ENCODE measurements around the gene SOX1.
A peak's percentile ranks its signal among the peaks of the same experiment; 100 is the strongest.

Gene SOX1

GRCh38 chr13:112061367-112062061, 5.4 kb upstream of the SOX1 start:
- H3K4me3 ChIP-seq (ENCODE audit: low read depth, low read length) = no peak overlapping the region
- DNase-seq (ENCODE audit: low read depth) = no peak

DNA sequence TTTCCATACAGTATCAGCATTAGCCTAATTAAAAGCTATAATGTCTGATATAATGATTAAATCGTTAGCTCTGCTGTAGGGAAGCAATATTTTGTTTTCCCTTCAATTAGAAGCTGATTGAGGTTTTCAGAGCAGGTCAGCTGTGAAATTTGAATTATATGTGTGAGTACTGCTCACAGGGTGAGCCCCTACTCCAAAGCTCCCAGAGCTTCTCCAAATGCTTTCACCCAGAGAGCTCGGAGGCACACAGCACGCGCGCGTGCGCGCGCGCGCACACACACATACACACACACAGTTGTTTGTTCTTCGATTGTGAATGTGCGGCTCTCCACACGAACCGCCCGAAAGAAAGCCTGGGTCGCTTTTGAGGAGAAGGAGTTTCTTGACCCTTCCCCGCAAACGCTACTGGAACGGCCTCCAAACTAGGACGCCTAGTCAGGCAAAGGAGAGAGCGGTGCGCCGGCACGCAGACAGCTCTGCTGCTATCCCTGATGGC, 4.8 kb upstream of the SOX1 start:
- no peak for TF ChIP-seq CTCF (IDR thresholded peaks at IDR 0.05; ENCODE audit: control insufficient read depth, extremely low read depth, insufficient read depth)
- H3K4me3 ChIP-seq (ENCODE audit: low read depth, low read length) = no peak overlapping the region
- no peak for DNase-seq (ENCODE audit: low read depth)

More at GRCh38 chr13:112061367-112062061, 5.4 kb upstream of the SOX1 start:
- no peak for TF ChIP-seq CTCF (IDR thresholded peaks at IDR 0.05; ENCODE audit: control insufficient read depth, extremely low read depth, insufficient read depth)

DNA sequence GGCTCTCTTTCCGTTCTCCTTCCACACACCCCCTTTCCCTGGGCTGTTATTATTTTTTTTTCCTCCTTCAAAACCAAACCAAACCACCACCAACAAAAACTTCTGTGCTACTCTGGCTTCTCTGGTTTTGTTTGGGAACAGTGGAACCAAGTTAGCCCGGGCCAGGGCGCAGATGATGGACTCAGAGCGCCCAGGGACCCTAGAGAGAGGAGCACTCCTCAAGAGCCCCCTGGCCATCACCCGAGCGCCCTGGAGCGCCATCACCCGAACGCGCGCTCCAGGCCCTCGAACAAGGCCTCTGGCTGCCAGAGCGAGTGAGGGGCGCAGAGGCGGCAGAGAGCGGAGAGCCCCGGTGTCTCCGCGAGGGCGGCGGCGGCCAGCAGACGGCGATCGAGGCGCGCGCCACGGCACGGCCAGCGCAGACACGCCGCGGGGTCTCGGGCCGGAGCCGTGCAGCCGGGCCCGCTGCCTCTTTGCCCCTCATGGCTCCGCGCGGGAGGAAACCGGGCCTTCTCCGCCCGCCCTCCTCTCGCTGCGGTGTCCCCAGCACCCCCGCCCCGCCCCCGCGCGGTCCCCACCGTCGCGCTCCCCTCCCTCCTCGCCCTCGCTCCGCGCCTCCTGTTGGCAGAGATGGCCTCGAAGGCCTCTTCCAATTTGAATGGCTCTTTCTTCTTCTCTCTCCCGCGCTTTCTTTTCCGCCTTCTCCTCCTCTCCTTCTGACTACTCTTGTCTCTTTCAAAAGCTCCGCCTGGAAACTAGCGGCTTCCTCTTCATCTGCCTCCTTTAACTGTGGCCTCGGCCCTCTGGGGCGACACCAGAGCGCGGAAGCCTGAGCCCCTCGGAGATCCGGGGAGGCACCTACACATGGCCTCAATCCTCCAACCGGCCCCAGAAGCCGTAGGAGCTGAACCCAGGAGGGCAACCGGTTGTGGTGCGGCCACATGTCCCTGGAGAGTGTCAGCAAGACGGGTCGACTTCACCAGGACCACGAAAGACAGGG, 4.1 kb upstream of the SOX1 start:
- DNase-seq (ENCODE audit: low read depth) = no peak
- TF ChIP-seq CTCF (IDR thresholded peaks at IDR 0.05; ENCODE audit: control insufficient read depth, extremely low read depth, insufficient read depth) = peak; percentile 79
- no peak overlapping the region for H3K4me3 ChIP-seq (ENCODE audit: low read depth, low read length)

- TF ChIP-seq CTCF (IDR thresholded peaks at IDR 0.05; ENCODE audit: control insufficient read depth, extremely low read depth, insufficient read depth) = no peak
- no peak overlapping the region for H3K4me3 ChIP-seq (ENCODE audit: low read depth, low read length)
- no peak for DNase-seq (ENCODE audit: low read depth)
Observed at GRCh38 chr13:112063807-112064206, 3.1 kb upstream of the SOX1 start.

DNA sequence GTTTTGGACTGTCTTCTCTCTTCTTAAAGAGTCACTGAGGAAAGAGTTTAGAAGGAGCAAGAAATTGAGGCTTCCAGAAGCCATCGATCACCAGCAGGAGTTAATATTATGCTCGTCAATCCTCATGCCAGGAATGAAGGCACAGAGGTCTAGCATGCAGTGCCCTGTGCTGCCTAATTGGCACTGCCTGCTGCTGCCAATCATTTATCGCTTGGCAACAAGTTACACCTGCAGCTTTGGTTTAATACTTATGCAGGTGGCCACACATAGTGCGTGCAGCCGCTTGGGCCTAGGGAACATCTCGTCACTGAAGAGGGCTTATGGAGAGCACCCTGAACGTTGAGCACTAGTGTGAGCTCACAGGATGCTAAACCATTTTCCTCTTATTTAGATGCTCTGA, 2.7 kb upstream of the SOX1 start:
- no peak for DNase-seq (ENCODE audit: low read depth)
- no peak overlapping the region for H3K4me3 ChIP-seq (ENCODE audit: low read depth, low read length)
- no peak for TF ChIP-seq CTCF (IDR thresholded peaks at IDR 0.05; ENCODE audit: control insufficient read depth, extremely low read depth, insufficient read depth)

- DNase-seq (ENCODE audit: low read depth) = no peak
- TF ChIP-seq CTCF (IDR thresholded peaks at IDR 0.05; ENCODE audit: control insufficient read depth, extremely low read depth, insufficient read depth) = no peak
- H3K4me3 ChIP-seq (ENCODE audit: low read depth, low read length) = no peak overlapping the region
Observed at GRCh38 chr13:112065521-112065866, 1.5 kb upstream of the SOX1 start.
